GM19452 (cell line): ENCODE results near the gene APOA1.
"Not testable (repeated sequence)": the region's sequence is repeated elsewhere in the genome, so short reads cannot be mapped to it uniquely, and the experiment has no call there.

Experiments used
- ATAC-seq: cut with Tn5 transposase; IDR thresholded peaks from one replicate; pipeline ENCODE4 v1.9.1; 2021; ENCODE audit not compliant: unreplicated experiment

The APOA1 gene

DNA sequence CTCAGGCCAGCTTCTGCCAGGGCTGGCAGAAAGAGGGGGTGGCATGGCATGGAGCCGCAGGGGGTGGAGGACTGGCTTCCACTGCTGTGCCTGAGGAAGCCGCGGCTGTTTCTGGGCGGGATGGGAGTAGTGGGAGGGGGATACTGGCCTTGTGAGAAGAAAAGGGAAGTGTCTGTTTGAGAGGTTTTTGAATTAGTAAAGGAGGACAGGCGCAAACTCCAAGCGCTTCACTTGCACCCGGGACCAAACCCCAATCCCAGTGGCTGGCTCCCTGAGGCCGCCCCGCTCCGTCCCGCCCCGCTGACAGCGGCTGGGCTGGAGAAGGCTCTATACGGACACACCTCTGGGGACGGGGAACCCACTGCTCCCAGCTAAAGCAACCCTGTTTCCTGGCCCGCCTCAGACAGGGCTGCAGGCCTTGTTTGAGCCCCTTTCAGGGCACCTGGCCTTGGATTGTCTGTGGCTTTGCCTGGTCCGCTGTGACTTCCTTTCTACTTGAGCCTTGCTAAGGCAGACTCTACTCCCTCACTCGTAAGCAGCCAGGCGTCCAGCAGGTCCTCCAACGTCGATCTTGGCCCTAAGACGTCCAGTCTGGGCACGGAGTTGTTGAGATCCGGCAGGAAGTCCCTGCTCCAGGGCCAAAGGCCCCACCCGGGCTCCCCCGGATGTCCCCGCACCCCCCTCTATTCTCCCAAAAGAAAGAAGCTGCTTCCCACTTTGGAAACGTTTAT is 2.2 kb downstream of the APOA1 start:
- peak; percentile 21 for ATAC-seq

DNA sequence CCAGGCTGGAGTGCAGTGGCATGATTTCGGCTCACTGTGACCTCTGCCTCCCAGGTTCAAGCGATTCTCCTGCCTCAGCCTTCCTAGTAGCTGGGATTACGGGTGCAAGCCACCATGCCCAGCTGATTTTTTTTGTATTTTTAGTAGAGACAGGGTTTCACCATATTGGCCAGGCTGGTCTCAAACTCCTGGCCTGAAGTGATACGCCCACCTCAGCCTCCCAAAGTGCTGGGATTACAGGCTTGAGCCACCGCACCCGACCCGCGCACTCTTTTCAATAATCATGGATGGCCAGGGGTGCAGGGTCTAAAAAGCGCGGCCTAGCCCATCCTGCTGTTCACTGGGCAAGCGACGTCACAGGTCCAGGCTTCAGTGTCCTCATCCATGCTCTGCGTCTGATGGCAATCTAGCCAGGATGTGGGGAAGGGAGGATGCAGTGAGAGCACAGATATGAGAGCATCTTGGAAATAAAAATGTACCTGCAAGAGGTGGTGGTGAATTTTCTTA is 2.8 kb downstream of the APOA1 start:
- not testable (repeated sequence) for ATAC-seq

DNA sequence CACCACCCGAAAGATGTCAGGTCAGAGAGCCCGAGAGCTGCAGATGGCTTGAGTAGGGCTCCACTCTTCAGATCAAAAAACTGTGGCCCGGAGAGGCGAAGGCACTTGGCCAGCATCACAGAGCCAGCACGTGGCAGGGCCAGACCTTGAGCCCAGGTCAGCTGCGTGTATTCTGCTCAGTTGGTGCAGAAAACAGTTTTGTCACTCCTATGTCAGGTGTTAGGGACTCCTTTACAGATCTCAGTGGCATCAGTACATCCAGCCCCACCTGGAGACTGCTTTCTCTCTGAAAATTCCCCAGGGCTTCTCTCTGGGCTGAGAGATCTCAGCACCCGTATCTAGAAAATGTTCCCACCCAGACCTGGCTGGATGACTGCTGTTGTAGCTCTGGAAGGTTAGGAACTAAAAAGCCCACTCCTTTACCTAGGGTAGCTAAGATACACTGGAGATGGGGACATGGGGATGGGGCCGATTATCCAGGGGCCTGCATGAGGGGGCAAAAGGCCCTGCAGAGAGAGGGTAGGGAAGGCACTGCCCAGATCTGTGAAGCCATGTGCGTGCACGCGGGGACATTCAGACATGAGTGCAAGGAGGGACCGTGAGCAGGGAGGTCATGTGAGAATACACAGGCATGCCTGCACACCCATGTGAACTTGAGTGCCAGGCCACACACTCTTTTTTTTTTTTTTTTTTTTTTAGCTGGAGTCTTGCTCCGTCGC is 3.4 kb downstream of the APOA1 start:
- no peak for ATAC-seq

DNA sequence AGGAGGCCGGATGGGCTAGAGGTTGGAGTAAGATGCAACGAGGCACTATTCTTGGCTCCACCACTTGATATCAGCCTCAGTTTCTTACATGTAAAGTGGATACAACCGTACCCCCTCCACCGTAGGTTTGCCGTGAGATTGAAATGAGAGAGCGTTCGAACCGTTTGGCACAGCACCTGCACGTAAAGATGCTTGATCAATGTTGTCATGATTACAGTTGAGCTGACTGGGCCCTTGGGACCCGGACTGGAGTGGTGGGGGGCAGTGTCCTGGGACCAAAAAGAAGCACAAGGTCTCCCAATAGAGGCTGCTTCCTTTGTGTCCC is 4.0 kb downstream of the APOA1 start:
- no peak for ATAC-seq

DNA sequence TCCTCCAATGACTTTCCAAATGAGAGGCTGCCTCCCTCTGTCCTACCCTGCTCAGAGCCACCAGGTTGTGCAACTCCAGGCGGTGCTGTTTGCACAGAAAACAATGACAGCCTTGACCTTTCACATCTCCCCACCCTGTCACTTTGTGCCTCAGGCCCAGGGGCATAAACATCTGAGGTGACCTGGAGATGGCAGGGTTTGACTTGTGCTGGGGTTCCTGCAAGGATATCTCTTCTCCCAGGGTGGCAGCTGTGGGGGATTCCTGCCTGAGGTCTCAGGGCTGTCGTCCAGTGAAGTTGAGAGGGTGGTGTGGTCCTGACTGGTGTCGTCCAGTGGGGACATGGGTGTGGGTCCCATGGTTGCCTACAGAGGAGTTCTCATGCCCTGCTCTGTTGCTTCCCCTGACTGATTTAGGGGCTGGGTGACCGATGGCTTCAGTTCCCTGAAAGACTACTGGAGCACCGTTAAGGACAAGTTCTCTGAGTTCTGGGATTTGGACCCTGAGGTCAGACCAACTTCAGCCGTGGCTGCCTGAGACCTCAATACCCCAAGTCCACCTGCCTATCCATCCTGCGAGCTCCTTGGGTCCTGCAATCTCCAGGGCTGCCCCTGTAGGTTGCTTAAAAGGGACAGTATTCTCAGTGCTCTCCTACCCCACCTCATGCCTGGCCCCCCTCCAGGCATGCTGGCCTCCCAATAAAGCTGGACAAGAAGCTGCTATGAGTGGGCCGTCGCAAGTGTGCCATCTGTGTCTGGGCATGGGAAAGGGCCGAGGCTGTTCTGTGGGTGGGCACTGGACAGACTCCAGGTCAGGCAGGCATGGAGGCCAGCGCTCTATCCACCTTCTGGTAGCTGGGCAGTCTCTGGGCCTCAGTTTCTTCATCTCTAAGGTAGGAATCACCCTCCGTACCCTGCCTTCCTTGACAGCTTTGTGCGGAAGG is 4.8 kb downstream of the APOA1 start:
- no peak for ATAC-seq

DNA sequence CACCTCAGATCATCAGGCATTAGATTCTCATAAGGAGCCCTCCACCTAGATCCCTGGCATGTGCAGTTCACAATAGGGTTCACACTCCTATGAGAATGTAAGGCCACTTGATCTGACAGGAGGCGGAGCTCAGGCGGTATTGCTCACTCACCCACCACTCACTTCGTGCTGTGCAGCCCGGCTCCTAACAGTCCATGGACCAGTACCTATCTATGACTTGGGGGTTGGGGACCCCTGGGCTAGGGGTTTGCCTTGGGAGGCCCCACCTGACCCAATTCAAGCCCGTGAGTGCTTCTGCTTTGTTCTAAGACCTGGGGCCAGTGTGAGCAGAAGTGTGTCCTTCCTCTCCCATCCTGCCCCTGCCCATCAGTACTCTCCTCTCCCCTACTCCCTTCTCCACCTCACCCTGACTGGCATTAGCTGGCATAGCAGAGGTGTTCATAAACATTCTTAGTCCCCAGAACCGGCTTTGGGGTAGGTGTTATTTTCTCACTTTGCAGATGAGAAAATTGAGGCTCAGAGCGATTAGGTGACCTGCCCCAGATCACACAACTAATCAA is 5.6 kb downstream of the APOA1 start:
- no peak for ATAC-seq

DNA sequence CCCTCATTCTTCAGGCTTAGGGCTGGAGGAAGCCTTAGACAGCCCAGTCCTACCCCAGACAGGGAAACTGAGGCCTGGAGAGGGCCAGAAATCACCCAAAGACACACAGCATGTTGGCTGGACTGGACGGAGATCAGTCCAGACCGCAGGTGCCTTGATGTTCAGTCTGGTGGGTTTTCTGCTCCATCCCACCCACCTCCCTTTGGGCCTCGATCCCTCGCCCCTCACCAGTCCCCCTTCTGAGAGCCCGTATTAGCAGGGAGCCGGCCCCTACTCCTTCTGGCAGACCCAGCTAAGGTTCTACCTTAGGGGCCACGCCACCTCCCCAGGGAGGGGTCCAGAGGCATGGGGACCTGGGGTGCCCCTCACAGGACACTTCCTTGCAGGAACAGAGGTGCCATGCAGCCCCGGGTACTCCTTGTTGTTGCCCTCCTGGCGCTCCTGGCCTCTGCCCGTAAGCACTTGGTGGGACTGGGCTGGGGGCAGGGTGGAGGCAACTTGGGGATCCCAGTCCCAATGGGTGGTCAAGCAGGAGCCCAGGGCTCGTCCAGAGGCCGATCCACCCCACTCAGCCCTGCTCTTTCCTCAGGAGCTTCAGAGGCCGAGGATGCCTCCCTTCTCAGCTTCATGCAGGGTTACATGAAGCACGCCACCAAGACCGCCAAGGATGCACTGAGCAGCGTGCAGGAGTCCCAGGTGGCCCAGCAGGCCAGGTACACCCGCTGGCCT is 7.1 kb downstream of the APOA1 start:
- no peak for ATAC-seq

DNA sequence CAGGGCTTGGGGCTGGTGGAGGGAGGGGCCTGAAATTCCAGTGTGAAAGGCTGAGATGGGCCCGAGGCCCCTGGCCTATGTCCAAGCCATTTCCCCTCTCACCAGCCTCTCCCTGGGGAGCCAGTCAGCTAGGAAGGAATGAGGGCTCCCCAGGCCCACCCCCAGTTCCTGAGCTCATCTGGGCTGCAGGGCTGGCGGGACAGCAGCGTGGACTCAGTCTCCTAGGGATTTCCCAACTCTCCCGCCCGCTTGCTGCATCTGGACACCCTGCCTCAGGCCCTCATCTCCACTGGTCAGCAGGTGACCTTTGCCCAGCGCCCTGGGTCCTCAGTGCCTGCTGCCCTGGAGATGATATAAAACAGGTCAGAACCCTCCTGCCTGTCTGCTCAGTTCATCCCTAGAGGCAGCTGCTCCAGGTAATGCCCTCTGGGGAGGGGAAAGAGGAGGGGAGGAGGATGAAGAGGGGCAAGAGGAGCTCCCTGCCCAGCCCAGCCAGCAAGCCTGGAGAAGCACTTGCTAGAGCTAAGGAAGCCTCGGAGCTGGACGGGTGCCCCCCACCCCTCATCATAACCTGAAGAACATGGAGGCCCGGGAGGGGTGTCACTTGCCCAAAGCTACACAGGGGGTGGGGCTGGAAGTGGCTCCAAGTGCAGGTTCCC is 7.8 kb downstream of the APOA1 start, which contains the start of gene APOC3:
Gene APOC3, plus strand, starts transcription at position 383 of the 659 bp plus-strand sequence. CDS start 676 bp downstream, outside the sequence.
- ATAC-seq: no peak

DNA sequence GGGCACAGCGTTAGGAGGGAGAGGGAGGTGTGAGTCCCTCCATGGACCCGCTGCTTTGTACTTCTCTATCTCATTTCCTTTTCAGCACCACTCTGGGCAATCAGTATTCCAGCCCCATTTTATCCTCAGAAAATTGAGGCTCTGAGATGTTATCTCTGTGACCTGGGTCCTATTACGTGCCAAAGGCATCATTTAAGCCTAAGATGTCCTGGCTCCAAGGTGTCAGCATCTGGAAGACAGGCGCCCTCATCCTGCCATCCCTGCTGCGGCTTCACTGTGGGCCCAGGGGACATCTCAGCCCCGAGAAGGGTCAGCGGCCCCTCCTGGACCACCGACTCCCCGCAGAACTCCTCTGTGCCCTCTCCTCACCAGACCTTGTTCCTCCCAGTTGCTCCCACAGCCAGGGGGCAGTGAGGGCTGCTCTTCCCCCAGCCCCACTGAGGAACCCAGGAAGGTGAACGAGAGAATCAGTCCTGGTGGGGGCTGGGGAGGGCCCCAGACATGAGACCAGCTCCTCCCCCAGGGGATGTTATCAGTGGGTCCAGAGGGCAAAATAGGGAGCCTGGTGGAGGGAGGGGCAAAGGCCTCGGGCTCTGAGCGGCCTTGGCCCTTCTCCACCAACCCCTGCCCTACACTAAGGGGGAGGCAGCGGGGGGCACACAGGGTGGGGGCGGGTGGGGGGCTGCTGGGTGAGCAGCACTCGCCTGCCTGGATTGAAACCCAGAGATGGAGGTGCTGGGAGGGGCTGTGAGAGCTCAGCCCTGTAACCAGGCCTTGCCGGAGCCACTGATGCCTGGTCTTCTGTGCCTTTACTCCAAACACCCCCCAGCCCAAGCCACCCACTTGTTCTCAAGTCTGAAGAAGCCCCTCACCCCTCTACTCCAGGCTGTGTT is 8.5 kb downstream of the APOA1 start:
- ATAC-seq: no peak

DNA sequence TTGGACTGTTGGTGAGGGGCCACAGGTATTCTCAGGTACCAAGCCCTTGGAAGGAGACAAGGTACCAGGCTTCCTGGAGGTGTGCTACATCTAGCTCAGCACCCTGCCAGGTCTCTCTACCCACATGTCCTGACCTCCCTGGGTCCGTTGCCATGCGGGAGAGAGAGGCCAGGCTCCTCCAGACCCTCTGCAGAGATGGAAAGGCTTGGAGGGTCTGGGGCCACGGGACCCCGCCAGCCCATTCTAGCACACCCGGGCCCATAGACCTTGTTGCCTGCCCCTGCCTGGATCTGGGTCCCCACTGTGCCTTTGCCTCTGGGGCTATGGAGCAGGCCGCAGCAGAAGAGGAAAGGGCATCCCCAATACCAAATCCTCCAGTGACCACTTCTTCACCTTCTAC is 10.0 kb downstream of the APOA1 start:
- ATAC-seq: no peak

DNA sequence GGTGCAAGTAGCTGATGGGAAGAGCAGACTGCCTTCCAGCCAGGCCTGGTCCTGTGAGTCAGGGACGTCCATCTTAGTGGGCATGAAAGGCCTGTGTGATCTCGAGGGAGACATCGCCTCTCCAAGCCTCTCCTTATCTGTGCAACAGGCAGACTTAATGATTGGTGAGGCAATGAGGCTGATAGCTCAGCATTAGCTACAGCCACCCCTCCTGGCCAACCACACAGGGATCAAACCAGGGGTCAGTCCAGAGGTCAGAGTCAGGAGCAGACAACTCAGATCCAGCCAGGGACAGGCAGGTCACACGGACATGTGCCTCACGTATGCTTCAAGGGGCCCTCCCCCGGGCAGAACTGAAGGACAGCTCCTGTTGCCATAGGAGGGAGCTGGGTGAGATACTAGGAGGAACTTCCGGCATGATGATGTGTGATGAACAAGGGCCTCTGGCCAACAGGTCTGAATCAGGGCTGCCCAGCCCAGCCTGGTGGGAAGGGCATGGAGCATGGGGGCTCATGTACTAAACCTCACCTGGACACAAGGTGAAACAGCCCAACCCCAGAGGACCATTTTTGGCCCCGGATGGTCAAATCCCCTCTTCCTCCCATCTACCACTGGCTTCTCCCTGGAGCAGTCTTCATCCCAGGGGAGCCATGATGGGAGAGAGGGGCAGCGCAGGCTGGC is 10.5 kb downstream of the APOA1 start:
- no peak for ATAC-seq

DNA sequence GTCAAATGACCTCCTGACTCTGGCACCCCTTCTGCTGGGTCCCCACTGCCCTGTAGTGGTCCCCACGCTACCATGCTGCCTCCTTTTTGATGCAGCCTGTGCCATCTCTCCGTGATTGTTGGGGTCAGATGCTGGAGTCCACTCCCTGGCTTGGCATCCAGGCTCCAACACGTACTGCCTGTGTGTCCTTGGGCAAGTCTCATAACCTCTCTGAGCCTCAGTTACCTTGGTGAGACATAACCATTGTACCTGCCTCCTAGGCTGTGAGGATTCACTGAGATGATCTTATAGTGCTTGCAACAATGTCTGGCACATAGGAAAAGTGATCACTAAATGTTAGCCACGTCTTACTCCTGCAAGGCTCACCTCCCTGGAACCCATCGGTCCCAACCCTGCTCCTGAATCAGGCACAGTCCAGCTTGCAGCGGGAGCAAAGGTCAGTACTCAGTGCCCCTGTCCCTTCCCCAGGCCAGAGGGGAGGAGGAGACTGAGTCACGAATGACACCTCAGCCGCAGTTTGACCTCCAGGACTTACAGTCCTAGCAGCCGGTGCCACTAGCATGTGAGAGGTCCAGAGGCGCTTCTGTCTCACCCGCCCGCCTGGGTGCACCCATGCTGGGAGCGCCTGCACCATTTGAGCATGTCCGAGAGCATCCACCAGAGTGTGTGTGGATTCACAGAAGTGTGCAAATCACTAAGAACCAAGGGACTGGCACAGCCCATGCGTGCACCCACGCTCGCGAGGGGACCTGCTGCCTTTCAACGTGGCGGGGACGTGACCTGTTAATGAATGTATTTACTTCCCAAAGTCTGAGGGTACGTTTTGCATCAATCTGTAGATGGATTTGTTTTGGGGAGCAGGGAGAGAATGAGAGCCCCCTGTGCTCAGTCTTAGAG is 11.3 kb downstream of the APOA1 start:
- ATAC-seq: no peak

DNA sequence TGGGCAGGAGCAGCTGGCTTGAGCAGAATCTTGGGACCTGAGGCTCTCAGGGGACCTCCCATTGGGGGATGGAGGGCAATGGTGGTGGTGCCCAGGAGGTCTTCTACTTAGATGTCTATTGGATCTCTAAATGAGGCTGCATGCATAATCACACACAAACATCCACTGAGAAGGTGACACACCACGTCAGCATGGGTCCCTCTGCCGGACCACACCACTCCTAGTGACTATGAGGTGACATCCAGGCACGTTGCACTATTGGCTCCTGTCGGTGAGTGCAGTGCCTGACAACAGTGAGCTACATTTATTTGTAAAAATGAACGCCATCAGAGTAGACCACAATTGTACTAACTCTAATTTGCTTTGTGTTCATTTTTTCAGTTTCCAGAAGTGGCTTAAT is 12.0 kb downstream of the APOA1 start:
- no peak for ATAC-seq

DNA sequence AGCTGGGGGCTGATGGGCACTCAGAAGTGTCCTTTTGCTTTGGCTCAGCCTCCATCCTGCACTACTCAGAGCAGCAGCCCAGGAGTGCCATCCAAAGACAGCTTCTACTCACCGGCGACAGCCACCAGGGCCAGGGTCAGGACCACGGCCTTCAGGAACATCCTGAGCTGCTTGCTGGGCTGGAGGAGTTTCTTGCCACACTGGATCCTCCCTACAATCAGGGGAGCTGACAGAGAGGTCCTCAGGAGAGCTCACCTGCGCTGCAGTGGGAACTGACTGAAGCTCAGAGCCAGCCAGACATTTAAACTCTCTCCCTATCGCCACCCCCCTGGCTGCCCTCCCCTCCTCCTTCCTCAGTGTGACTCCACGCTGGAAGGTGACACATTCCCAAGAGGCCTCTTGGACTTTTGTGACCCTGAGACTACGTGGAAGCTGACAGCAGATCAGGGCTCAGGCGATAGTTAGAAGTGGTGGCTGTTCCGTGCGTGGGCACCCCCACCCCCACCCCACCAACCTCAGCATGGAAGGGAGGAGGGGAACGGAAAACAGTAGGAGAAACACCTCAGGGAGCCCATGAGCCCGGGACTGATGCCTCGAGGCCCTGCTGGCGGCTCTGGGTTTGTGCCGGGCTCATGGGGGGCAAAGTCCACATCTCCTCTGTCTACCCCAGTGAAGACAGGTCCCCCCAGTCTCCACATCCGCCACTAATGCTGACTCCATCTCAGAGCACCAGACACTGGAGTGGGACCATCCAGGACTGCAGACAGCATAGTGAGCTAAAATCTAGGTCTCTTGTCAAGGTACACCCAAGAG is 14.2 kb downstream of the APOA1 start, which contains the start of gene APOA4:
Gene APOA4, minus strand, starts transcription at position 274 of the 813 bp plus-strand sequence. Its CDS starts 113 bp downstream, at position 161.
- no peak for ATAC-seq

DNA sequence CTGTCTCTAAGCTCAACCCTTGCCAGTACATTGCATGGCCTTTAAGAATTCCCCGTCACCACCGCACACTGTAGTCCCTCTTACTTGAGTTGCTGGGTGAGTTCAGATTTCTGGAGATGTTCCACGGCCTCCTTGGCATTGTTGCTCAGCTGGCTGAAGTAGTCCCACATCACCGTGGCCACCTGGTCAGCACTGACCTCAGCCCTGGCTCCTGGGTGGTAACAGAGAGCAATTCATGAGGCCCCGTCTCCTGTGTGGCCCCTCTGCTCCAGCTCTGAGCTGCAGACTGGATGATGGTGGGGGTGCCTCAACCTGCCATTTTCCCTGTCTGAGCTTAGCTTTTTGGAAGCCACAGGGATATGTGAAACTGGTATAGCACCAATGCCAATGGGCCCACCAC is 14.8 kb downstream of the APOA1 start:
- no peak for ATAC-seq
